GM23338 (cell line): ENCODE data around the gene UBA6.

Source experiments
- CREB1 ChIP-seq: fragments of 250-450 bp; sonication (Bioruptor Pico); IDR thresholded peaks from 2 replicates; pipeline ENCODE4 v1.5.0; 2020; ENCODE audit warnings: low read depth, mild to moderate bottlenecking, moderate library complexity
- CTCF ChIP-seq, 2 experiments: fragments of 200-600 bp in 1 of 2; sonication (generic) in 1 of 2; conservative IDR thresholded peaks; 2 replicates each; pipeline versions ENCODE4 v1.5.1 to v1.6.1; 2016 to 2017; ENCODE audit warnings: antibody characterized with exemption in 2 of 2, low read depth in 2 of 2, mild to moderate bottlenecking in 2 of 2, moderate library complexity in 1 of 2
- ETS1 ChIP-seq: IDR thresholded peaks from 2 replicates; pipeline ENCODE4 v1.6.1; 2016; ENCODE audit warnings: antibody characterized with exemption
- EZH2 ChIP-seq: fragments of 200-600 bp; sonication (generic); IDR thresholded peaks from one replicate; pipeline ENCODE4 v1.8.0; 2017; ENCODE audit warnings: antibody characterized with exemption, mild to moderate bottlenecking, low read depth; ENCODE audit not compliant: unreplicated experiment
- EZH2phosphoT487 ChIP-seq: fragments of 200-600 bp; sonication (generic); IDR thresholded peaks from one replicate; pipeline ENCODE4 v1.8.1; 2018; ENCODE audit warnings: antibody characterized with exemption; ENCODE audit not compliant: unreplicated experiment
- JUNB ChIP-seq: IDR thresholded peaks from one replicate; pipeline ENCODE4 v1.6.1; 2016; ENCODE audit warnings: antibody characterized with exemption; ENCODE audit not compliant: unreplicated experiment
- NANOG ChIP-seq: IDR thresholded peaks from 2 replicates; pipeline ENCODE4 v1.6.1; 2016; ENCODE audit warnings: antibody characterized with exemption, borderline replicate concordance
- POLR2AphosphoS5 ChIP-seq: IDR thresholded peaks from 2 replicates; pipeline ENCODE4 v1.6.1; 2016; ENCODE audit warnings: antibody characterized with exemption, low read depth
- REST ChIP-seq: IDR thresholded peaks from one replicate; pipeline ENCODE4 v1.6.1; 2018; ENCODE audit warnings: antibody characterized with exemption; ENCODE audit not compliant: unreplicated experiment
- STAT1 ChIP-seq: IDR thresholded peaks from one replicate; pipeline ENCODE4 v1.6.1; 2016; ENCODE audit warnings: antibody characterized with exemption; ENCODE audit not compliant: unreplicated experiment
- ZNF114 ChIP-seq: fragments of 250-450 bp; sonication (Bioruptor Pico); IDR thresholded peaks from 2 replicates; pipeline ENCODE4 v1.5.0; 2020; ENCODE audit warnings: mild to moderate bottlenecking, moderate library complexity
- ZNF331 ChIP-seq: fragments of 250-450 bp; sonication (Bioruptor Pico); IDR thresholded peaks from 2 replicates; pipeline ENCODE4 v1.5.0; 2020; ENCODE audit warnings: low read depth, mild to moderate bottlenecking, moderate library complexity
- TF ChIP-seq, protein P1 (sequence below): fragments of 250-450 bp; sonication (Bioruptor Pico); IDR thresholded peaks from 2 replicates; pipeline ENCODE4 v1.5.0; 2020; ENCODE audit warnings: mild to moderate bottlenecking, moderate library complexity

DNA sequence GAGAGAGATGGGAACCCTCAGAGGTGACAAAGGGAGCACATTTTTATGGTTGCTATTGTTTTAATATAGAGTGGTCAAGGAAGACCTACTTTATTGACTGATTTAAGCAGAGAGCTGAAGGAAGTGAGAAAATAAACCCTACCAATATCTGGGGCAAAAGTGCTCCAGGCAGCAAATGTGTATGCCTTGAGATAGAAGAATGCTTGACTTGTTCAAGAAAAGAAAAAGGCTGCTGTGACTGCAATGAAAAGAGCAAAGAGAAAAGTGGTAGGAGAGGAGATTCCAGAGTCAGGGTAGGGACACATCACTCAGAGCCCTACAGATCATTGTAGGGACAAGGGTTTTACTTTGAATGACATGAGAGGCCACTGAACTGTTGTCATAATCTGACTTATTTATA is 116.5 kb downstream of the UBA6 start:
- TF ChIP-seq CTCF (conservative IDR thresholded peaks at IDR 0.05; ENCODE audit: low read depth in 2 of 2), result no peak
- no peak for TF ChIP-seq EZH2phosphoT487
- TF ChIP-seq POLR2AphosphoS5, result no peak
- no peak for TF ChIP-seq EZH2
- TF ChIP-seq ZNF331 (CRISPR knock-in tag), result no peak
- TF ChIP-seq ETS1, result no peak
- TF ChIP-seq STAT1, result no peak
- no peak for TF ChIP-seq JUNB
- TF ChIP-seq CREB1, result no peak
- TF ChIP-seq REST, result no peak
- TF ChIP-seq NANOG, result no peak
- no peak for TF ChIP-seq ZNF114 (CRISPR knock-in tag)
- TF ChIP-seq, protein P1, sequence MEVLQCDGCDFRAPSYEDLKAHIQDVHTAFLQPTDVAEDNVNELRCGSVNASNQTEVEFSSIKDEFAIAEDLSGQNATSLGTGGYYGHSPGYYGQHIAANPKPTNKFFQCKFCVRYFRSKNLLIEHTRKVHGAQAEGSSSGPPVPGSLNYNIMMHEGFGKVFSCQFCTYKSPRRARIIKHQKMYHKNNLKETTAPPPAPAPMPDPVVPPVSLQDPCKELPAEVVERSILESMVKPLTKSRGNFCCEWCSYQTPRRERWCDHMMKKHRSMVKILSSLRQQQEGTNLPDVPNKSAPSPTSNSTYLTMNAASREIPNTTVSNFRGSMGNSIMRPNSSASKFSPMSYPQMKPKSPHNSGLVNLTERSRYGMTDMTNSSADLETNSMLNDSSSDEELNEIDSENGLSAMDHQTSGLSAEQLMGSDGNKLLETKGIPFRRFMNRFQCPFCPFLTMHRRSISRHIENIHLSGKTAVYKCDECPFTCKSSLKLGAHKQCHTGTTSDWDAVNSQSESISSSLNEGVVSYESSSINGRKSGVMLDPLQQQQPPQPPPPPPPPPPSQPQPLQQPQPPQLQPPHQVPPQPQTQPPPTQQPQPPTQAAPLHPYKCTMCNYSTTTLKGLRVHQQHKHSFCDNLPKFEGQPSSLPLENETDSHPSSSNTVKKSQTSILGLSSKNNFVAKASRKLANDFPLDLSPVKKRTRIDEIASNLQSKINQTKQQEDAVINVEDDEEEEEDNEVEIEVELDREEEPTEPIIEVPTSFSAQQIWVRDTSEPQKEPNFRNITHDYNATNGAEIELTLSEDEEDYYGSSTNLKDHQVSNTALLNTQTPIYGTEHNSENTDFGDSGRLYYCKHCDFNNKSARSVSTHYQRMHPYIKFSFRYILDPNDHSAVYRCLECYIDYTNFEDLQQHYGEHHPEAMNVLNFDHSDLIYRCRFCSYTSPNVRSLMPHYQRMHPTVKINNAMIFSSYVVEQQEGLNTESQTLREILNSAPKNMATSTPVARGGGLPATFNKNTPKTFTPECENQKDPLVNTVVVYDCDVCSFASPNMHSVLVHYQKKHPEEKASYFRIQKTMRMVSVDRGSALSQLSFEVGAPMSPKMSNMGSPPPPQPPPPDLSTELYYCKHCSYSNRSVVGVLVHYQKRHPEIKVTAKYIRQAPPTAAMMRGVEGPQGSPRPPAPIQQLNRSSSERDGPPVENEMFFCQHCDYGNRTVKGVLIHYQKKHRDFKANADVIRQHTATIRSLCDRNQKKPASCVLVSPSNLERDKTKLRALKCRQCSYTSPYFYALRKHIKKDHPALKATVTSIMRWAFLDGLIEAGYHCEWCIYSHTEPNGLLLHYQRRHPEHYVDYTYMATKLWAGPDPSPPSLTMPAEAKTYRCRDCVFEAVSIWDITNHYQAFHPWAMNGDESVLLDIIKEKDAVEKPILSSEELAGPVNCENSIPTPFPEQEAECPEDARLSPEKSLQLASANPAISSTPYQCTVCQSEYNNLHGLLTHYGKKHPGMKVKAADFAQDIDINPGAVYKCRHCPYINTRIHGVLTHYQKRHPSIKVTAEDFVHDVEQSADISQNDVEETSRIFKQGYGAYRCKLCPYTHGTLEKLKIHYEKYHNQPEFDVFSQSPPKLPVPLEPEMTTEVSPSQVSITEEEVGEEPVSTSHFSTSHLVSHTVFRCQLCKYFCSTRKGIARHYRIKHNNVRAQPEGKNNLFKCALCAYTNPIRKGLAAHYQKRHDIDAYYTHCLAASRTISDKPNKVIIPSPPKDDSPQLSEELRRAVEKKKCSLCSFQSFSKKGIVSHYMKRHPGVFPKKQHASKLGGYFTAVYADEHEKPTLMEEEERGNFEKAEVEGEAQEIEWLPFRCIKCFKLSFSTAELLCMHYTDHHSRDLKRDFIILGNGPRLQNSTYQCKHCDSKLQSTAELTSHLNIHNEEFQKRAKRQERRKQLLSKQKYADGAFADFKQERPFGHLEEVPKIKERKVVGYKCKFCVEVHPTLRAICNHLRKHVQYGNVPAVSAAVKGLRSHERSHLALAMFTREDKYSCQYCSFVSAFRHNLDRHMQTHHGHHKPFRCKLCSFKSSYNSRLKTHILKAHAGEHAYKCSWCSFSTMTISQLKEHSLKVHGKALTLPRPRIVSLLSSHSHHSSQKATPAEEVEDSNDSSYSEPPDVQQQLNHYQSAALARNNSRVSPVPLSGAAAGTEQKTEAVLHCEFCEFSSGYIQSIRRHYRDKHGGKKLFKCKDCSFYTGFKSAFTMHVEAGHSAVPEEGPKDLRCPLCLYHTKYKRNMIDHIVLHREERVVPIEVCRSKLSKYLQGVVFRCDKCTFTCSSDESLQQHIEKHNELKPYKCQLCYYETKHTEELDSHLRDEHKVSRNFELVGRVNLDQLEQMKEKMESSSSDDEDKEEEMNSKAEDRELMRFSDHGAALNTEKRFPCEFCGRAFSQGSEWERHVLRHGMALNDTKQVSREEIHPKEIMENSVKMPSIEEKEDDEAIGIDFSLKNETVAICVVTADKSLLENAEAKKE (CRISPR knock-in tag), result no peak
